HG02571 (cell line): ENCODE measurements around the gene N4BP2L2.
"Not testable (repeated sequence)": the region's sequence is repeated elsewhere in the genome, so short reads cannot be mapped to it uniquely, and the experiment has no call there.

Source experiments
- ATAC-seq: cut with Tn5 transposase; IDR thresholded peaks from one replicate; pipeline ENCODE4 v1.9.1; 2021; ENCODE audit warnings: mild to moderate bottlenecking, moderate library complexity; ENCODE audit not compliant: unreplicated experiment

The N4BP2L2 gene

GRCh38 chr13:32538621-32539246 lies at the start of gene N4BP2L2:
N4BP2L2 (minus strand) TSS chr13:32538795; CDS start chr13:32537027, 1,768 bp downstream.
- ATAC-seq, result peak; percentile 95

- ATAC-seq, result no peak
These were observed 49.2 kb upstream of the N4BP2L2 start for GRCh38 chr13:32587811-32588170.

- peak; percentile 33 for ATAC-seq
These were observed 48.6 kb upstream of the N4BP2L2 start for GRCh38 chr13:32587011-32587810.

- peak; percentile 77 for ATAC-seq
These were observed 47.7 kb upstream of the N4BP2L2 start, which contains the start of gene PDS5B for GRCh38 chr13:32586080-32586900. PDS5B (plus strand) TSS chr13:32586452; CDS start chr13:32648773, 62,321 bp downstream.

- ATAC-seq, result no peak
These were observed 47.0 kb upstream of the N4BP2L2 start for GRCh38 chr13:32585550-32586079.

- no peak for ATAC-seq
These were observed 44.4 kb upstream of the N4BP2L2 start for GRCh38 chr13:32582991-32583390.

GRCh38 chr13:32582281-32582680 lies 43.7 kb upstream of the N4BP2L2 start:
- no peak for ATAC-seq

- ATAC-seq, result no peak
These were observed 42.7 kb upstream of the N4BP2L2 start for GRCh38 chr13:32581177-32581786.

- ATAC-seq, result no peak
These were observed 38.4 kb upstream of the N4BP2L2 start for GRCh38 chr13:32577032-32577431.

- ATAC-seq, result not testable (repeated sequence)
These were observed 37.1 kb upstream of the N4BP2L2 start for GRCh38 chr13:32575687-32576086.

- not testable (repeated sequence) for ATAC-seq
These were observed 22.2 kb upstream of the N4BP2L2 start for GRCh38 chr13:32560842-32561241.

- no peak for ATAC-seq
These were observed 17.0 kb upstream of the N4BP2L2 start for GRCh38 chr13:32555613-32556012.

- ATAC-seq, result no peak
These were observed 15.1 kb upstream of the N4BP2L2 start for GRCh38 chr13:32553720-32554119.

- no peak for ATAC-seq
These were observed 11.2 kb upstream of the N4BP2L2 start for GRCh38 chr13:32549788-32550187.

- no peak for ATAC-seq
These were observed 10.2 kb upstream of the N4BP2L2 start for GRCh38 chr13:32548837-32549236.

- ATAC-seq, result no peak
These were observed 6.5 kb upstream of the N4BP2L2 start for GRCh38 chr13:32545083-32545482.

GRCh38 chr13:32542221-32542620 lies 3.6 kb upstream of the N4BP2L2 start:
- no peak for ATAC-seq

GRCh38 chr13:32538143-32538620 lies 413 bp downstream of the N4BP2L2 start:
- ATAC-seq, result peak; percentile 79

- no peak for ATAC-seq
These were observed 934 bp downstream of the N4BP2L2 start for GRCh38 chr13:32537580-32538142.

- ATAC-seq, result no peak
These were observed 2.8 kb downstream of the N4BP2L2 start for GRCh38 chr13:32535748-32536147.
